ENCODE data around the gene RAPSN.

Gene RAPSN

DNA sequence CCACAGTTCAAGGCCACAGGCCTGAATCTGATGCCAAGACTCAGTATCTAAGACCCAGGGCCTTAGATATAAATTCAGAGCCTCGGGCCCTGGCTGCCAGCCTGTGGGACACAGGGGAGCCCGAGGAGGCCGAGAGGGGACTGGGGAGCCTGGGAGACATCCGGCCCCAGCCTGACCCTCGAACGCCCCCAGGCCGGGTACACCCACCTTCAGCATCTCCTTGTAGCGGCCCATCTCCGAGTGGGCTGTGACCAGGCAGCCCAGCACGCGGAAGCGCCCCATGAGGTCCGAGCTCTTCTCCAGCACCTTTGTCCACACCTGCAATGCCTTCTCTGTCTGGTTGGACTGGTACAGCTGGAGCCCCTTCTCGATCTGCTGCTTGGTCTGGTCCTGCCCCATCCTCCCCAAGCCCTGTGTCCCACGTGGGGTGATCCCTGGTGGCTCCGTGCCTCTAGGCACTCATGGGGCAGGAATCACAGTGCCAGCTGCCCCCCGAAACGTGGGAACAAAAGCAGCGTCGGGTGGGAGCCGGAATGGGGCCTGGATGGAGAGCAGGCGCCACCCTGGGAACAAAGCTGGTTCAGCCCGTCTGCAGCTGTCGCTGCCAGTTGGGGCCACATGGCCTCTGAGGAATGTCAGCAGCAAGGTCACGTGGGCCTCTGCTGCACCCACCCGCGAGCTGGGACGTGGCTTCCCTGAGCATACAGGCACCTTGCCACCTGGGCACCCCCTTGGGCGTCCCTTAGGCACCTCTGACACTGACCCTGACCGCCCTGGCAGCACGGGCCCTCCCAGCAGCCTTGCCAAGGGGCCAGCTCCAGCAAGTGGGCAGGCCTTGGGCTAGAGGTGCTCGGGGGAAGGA lies at the start of gene RAPSN:
RAPSN (minus strand) TSS at position 571 of the 862 bp plus-strand sequence; CDS start at position 399, 172 bp downstream.
- no peak for DNase-seq

DNA sequence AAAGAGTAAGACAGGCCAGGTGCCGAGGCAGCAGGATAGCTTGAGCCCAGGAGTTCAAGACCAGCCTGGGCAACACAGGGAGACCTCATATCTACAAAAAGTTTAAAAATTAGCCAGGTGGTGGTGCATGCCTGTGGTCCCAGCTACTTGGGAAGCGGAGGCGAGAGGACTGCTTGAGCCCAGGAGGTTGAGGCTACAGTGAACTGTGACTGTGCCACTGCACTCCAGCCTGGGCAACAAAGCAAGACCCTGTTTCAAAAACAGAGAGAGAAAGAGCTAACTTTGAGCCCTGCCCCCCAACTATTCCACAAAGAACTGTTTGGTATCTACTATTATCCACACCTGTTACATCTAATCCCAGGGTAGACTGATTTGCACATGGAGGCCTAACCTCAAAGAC lies 49.2 kb upstream of the RAPSN start:
- DNase-seq, result no peak

DNA sequence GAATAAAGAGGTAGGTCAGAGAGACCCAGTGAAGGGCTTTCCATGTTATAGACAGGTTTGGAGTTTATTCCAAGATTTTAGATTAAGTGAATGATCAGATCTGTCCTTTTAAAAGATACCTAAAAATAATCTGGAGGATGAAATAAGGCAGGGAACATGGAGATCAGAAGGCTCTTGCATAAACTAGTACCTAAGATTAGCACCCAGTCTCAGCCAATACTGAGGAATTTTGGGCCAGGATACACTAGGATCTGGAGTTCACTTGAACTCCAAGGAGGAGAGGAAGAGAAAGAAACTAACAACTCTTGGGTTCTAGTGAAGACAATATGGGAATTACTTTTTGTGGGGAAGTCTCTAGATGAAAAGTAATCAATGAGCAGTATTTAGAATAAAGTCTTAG lies 47.9 kb upstream of the RAPSN start:
- DNase-seq, result no peak

DNA sequence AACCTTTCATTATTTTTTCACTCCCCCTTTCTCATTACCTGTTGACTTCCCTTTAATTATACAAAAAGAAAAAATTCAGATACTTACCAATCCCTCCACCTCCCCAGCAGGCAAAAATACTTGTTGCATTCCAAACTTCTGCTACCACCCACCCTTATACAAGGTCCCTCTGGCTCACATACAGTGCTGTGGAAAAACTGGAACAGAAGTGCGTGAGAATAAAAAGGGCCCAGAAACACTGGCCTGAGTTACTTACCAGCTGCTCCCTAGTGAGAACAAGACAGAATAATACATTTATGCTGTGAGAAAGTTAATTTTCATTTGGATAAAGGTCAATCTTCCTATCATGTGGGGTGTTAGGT lies 46.9 kb upstream of the RAPSN start:
- no peak for DNase-seq

- DNase-seq, result no peak
Measured at GRCh38 chr11:47495011-47495855, 46.3 kb upstream of the RAPSN start.

DNA sequence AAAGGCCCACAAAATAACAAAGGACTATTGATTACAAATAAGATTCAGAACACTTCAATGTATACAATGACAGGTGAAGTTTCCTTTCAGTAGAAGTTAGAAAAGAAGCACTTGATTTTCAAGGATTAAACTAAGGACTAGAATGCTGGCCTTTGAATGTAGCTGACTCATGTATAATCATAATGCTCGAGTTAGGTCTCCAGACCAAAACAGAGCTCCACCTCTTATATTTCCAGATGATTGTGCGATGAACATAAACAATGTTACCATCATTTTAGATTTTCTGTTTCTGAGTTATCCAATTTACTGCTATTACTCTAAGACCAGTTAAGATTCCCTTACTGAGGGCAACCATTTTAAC lies 40.4 kb upstream of the RAPSN start:
- DNase-seq, result no peak

DNA sequence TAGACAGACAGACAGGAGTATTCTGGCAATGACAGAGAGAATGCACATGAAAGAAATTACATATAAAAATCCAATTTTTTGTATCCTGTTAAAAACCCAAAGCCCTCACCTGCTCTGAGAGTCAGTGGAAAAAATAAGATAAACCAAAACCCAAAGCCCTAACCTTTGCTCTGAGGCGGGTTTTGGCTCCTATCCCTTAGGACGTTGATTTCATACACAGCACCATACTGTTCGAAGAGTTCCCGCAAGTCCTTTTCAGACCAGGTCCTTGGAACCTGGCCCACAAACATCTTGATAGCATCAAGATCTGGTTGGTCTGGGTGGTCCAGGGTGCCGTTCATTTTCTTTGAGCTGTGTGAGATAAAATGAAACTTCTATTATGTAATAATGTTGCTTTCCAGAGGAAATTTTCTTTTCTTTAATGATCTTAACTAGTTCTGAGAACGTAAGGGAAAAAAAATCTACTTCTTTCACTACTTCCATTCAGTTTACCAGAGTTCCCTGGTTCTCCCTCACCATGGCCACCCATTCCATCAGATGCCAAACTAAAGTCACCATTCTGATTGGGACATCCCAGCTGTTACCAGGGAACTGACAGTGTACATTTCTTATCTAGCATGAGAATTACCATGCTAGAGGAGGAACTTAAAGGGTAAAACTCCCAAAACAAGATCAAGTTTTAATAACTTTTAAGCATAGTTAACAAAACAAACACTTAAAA lies 39.9 kb upstream of the RAPSN start:
- no peak for DNase-seq

DNA sequence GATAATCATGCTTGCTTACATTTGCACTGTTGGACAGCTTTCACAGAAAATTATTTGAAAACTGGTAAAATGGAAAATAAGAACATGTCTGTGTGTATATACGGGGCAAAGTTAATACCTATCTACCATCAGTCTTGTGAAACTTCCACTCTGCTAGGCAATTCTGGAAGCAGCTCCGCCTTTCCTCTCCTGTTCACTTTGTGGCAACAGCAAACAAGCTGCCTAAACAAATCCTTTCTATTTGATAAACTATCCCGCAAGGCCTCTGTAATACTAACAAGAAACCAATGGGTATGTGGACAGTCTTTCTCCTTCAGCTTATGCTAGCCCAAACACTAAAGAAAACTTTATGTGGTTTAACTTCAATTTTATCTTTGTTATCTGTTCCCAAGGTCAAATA lies 39.2 kb upstream of the RAPSN start:
- no peak for DNase-seq

GRCh38 chr11:47487421-47487820 lies 38.5 kb upstream of the RAPSN start:
- no peak for DNase-seq

GRCh38 chr11:47485107-47485506 lies 36.2 kb upstream of the RAPSN start:
- DNase-seq, result no peak

- DNase-seq, result no peak
Measured at GRCh38 chr11:47483457-47483856, 34.5 kb upstream of the RAPSN start.

- no peak for DNase-seq
Measured at GRCh38 chr11:47480762-47481161, 31.8 kb upstream of the RAPSN start.

- DNase-seq, result no peak
Measured at GRCh38 chr11:47478651-47479329, 29.9 kb upstream of the RAPSN start.

GRCh38 chr11:47477753-47478152 lies 28.8 kb upstream of the RAPSN start:
- no peak for DNase-seq

- DNase-seq, result no peak
Measured at GRCh38 chr11:47477323-47477722, 28.4 kb upstream of the RAPSN start.

DNA sequence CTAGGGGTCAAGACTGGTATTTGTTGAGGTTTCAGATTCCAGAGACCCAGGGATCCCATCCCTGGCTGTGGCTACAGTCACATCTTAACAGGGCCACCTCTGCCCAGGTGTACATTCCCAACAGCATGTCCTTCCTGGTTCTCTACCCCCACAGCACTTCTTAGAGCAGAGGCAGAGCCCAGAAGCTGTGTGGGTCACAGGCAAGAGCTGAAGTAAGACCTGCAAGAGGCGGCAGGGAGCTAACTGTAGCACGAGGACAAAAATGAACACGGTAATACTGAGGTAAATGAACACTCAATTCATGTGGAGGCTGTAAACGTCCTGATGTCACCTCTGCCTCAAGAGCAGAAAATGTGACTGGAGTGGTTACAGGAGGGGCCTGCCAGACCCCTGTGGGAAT lies 21.7 kb upstream of the RAPSN start:
- no peak for DNase-seq

DNA sequence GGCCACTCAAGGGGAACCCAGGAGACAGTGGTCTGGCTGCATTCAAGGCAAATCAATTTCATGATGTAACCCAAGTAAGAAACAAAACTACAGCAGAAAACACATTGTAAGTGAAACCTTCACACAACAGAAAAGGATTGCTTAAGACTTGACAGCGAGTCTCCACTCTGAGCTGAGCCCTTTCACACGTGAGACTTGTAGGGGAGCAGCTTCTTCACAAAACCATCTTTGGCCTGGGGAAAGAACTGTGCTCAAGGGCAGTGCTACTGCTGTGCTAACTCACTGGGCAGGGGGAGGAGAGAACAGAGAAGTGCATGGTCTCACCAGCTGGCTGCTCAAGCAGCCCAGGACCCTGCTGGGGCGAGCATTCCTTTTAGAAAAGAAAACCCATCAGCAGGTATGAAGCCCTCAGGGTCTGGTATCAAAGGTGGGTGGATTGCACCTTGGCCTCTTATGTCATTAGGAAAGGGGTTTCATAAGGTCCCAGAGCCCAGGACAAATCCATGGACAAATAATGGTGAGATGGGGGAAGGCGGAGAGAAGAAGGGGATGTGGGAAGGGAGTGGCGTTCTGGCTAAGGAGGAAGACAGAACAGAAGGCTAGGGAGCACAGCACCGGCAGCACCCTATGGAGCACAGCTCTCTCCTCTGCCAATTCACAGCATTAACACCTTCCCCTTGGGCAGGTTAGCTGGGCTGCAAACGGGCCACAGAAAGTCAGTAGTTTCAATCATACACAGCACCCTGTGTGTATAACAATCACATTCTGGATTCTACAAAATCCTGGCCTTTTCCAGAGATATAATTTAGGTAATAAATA lies 20.6 kb upstream of the RAPSN start:
- no peak for DNase-seq

DNA sequence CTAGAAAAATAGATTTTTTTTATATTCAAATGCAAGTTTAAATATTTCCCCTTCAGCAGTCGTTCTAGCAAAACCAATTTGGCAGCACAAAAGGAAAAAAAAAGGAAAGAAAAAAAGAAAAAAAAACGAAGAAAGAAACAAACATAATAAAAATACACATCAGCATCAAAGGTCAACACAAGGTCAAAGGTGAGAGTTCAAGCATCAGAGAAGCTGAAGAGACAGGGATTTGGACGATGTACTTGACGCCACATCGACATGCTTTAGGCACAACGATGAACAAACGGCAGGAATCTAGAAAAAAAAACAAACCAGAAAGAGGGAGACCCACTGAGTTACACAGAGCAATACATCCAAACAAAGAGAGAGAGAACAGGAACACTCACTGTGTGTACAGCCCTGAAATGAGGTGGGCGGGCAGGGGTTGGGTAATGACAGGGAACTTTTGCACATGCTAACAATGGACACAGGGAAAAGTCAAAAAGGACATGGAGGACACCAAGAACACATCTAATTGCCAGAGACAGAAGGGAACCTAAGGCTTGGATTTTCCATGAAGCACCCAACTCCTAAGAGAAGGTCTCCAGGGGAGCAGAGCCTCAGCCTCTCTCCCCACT lies 19.8 kb upstream of the RAPSN start:
- DNase-seq, result no peak

DNA sequence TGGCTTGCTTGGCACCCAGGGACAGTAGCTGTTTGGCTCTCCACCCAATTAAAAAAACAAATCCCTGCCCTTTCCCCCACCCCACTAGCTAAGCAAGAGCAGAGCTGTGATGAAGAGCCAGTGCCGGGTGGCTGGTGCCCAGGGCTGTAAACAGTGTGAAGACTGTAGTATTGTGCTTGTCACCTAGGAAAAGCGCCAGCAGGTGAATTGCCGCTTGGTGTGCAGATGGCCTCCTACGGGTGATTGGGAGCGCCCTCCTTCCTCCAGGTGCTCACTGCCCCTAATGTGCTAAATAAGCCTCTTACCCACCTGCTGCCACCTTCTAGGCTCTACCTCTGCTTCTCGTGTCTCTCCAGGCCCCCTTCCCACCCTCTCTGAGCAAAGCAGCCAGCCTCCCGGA lies 18.4 kb upstream of the RAPSN start:
- no peak for DNase-seq

GRCh38 chr11:47466701-47467250 lies 17.8 kb upstream of the RAPSN start:
- DNase-seq, result no peak

GRCh38 chr11:47466201-47466600 lies 17.3 kb upstream of the RAPSN start:
- no peak for DNase-seq

Data from activated naive CD4-positive, alpha-beta T cell (primary cell).